ENCODE data around the gene JAM3. TPM values are rescaled to one million over a fixed set of nuclear protein-coding genes. Genes with fewer than 3 reads are reported as not detected.

JAM3 gene
- total RNA-seq, 1 experiment from 2014 or later = not detected

GRCh38 chr11:134039726-134040385 is 29.0 kb upstream of the JAM3 start:
- ChIA-PET POLR2A (ENCODE audit: unreplicated experiment) (no interaction called here), CTCF (no interaction called here)
- Histone ChIP-seq H3K36me3 (ENCODE audit: low read depth) (no peaks in the 10 kb centered on the region), H3K9me2 (ENCODE audit: insufficient read depth) (no peaks in the 10 kb centered on the region), H3K4me3 (no peak overlapping the region), H2AFZ (no peak overlapping the region), H3F3A (ENCODE audit: insufficient read depth, low read depth) (no peaks in the 10 kb centered on the region), H3K4me1 (replicated peaks; ENCODE audit: insufficient read depth) (no peaks in the 10 kb centered on the region), H3K27ac (no peak overlapping the region), H3K79me2 (ENCODE audit: low read depth) (no peaks in the 10 kb centered on the region), H3K4me2 (no peak overlapping the region), H3K9me3 (ENCODE audit: insufficient read depth, low read depth) (no peaks in the 10 kb centered on the region), H3K27me3 (ENCODE audit: insufficient read depth, low read depth) (peaks cover 98% of the 10 kb centered on the region), H4K20me1 (ENCODE audit: insufficient read depth) (no peaks in the 10 kb centered on the region)
- TF ChIP-seq CTCF (conservative IDR thresholded peaks at IDR 0.05) (no peak), EZH2 (IDR thresholded peaks at IDR 0.05; ENCODE audit: low read depth) (no peak)
- no peak for DNase-seq
- intact Hi-C loops (cut with micrococcal nuclease; ENCODE audit: unreplicated experiment) = no loop called here
- BruUV-seq (replicated peaks) = no TSS peak

DNA sequence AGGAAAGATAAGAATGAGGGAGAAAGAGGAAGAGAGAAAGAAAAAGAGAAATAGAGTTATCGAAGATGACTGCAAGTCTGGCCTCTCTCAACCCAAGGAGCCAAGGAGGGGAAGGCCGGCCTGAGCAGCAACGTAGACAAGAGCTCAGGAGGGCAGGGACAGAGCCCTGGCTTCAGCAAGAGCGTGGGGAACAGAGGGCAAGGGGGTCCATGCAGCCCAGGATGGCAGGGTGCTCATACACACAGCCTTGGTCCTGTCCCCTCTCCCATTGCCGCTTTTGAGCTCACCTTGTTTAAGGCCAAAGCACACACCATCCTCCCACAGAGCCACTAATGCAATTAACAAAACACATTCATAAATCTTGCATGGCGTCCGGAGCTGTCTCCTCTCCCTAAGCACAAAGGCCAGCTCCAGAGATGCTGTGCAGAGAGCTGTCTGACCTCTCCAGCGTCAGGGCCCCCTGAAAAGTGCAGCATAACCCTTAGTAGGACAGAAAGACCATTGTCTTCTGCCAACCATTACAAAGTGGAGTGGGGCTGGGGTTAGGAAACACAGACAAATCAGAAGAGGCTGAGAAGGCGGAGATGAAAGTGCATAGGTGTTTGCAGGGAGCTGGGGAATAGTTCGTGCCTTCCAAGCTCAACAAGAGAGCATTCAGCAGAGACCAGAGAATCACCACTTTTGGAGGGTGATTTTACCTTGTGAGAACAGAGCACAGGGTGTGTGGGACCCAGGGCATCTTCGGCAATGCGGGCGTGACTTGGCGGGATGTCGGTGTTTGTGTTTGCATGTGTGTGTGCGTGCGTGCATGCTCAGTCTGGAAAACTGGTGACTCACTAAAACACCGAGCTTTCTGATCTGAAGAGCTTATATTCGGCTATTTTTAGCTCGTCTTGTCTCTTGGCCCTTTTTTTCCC is 28.2 kb upstream of the JAM3 start:
- Histone ChIP-seq H3K79me2 (ENCODE audit: low read depth) (no peaks in the 10 kb centered on the region), H3K4me2 (no peak overlapping the region), H4K20me1 (ENCODE audit: insufficient read depth) (no peaks in the 10 kb centered on the region), H3K9me3 (ENCODE audit: insufficient read depth, low read depth) (no peaks in the 10 kb centered on the region), H3K9me2 (ENCODE audit: insufficient read depth) (no peaks in the 10 kb centered on the region), H2AFZ (no peak overlapping the region), H3K4me1 (replicated peaks; ENCODE audit: insufficient read depth) (no peaks in the 10 kb centered on the region), H3K36me3 (ENCODE audit: low read depth) (no peaks in the 10 kb centered on the region), H3K27ac (no peak overlapping the region), H3K4me3 (no peak overlapping the region), H3F3A (ENCODE audit: insufficient read depth, low read depth) (no peaks in the 10 kb centered on the region), H3K27me3 (ENCODE audit: insufficient read depth, low read depth) (peaks cover 98% of the 10 kb centered on the region)
- TF ChIP-seq CTCF (conservative IDR thresholded peaks at IDR 0.05) = no peak
- no peak for TF ChIP-seq EZH2 (IDR thresholded peaks at IDR 0.05; ENCODE audit: low read depth)
- ChIA-PET CTCF (interaction anchor here (0.6 kb wide), 1 partner anchor 358 kb away, joined by 3 read pairs; no protein-coding TSS in a partner anchor), POLR2A (ENCODE audit: unreplicated experiment) (no interaction called here)
- no peak for DNase-seq
- BruUV-seq (replicated peaks) = no TSS peak
- intact Hi-C loops (cut with micrococcal nuclease; ENCODE audit: unreplicated experiment) = no loop called here

- Histone ChIP-seq H3K4me2 (no peak overlapping the region), H3F3A (ENCODE audit: insufficient read depth, low read depth) (no peaks in the 10 kb centered on the region), H3K9me2 (ENCODE audit: insufficient read depth) (no peaks in the 10 kb centered on the region), H3K27ac (no peak overlapping the region), H2AFZ (no peak overlapping the region), H3K36me3 (ENCODE audit: low read depth) (no peaks in the 10 kb centered on the region), H3K27me3 (ENCODE audit: insufficient read depth, low read depth) (peaks cover 98% of the 10 kb centered on the region), H3K79me2 (ENCODE audit: low read depth) (no peaks in the 10 kb centered on the region), H3K4me1 (replicated peaks; ENCODE audit: insufficient read depth) (no peaks in the 10 kb centered on the region), H4K20me1 (ENCODE audit: insufficient read depth) (no peaks in the 10 kb centered on the region), H3K4me3 (no peak overlapping the region), H3K9me3 (ENCODE audit: insufficient read depth, low read depth) (no peaks in the 10 kb centered on the region)
- no peak for TF ChIP-seq EZH2 (IDR thresholded peaks at IDR 0.05; ENCODE audit: low read depth)
- no peak for TF ChIP-seq CTCF (conservative IDR thresholded peaks at IDR 0.05)
- no peak for DNase-seq
- POLR2A ChIA-PET (ENCODE audit: unreplicated experiment) = no interaction called here
- CTCF ChIA-PET = interaction anchor here (0.6 kb wide), 1 partner anchor 358 kb away, joined by 3 read pairs; no protein-coding TSS in a partner anchor
- no TSS peak for BruUV-seq (replicated peaks)
- intact Hi-C loops (cut with micrococcal nuclease; ENCODE audit: unreplicated experiment) = no loop called here
Measured at GRCh38 chr11:134041349-134041748, 27.5 kb upstream of the JAM3 start.
